ENCODE data around the gene BET1L. TPM values are rescaled to one million over a fixed set of nuclear protein-coding genes. Genes with fewer than 3 reads are reported as not detected.

BET1L gene
- total and polyA plus RNA-seq, 10 of the 15 experiments (the other 5 are each of a cell fraction or from before 2014, with no cell fraction given), result 6.7 to 55.4 (median 39.7) TPM

GRCh38 chr11:235609-235996, 28.4 kb upstream of the BET1L start:
- ChIA-PET CTCF (interaction anchor here (0.8 to 1.4 kb wide), 4 partner anchors 15 to 73 kb away, joined by 3 to 4 read pairs (median 4); partner anchors contain the start of gene BET1L), POLR2A (interaction anchor here (1.1 to 2.6 kb wide), 3 partner anchors 16 to 117 kb away, joined by 3 to 12 read pairs (median 4); partner anchors contain the start of genes BET1L and RIC8A), RAD21 (ENCODE audit: unreplicated experiment) (interaction anchor here (1.3 to 1.9 kb wide), 2 partner anchors 28 to 69 kb away, joined by 3 to 6 read pairs; partner anchors contain the start of genes BET1L and RIC8A), SMC1A (ENCODE audit: uncharacterized antibody, unreplicated experiment) (interaction anchor here (0.6 to 1.3 kb wide), 4 partner anchors 15 to 278 kb away, joined by 3 to 4 read pairs (median 3); no protein-coding TSS in a partner anchor)
- WGBS (ENCODE audit: insufficient coverage, insufficient replicate concordance, low lambda C conversion rate, missing lambda C conversion rate), result 1% methylated on average over 13 of the region's 13 CpGs
- peak; percentile 61 for FAIRE-seq
- H3K9ac ChIP-seq (ENCODE audit: control insufficient read depth, insufficient read depth, low read length), result peak overlapping the region; percentile 86
- H3K4me2 ChIP-seq (ENCODE audit: control insufficient read depth, insufficient read depth), result peak overlapping the region; percentile 98
- H4K20me1 ChIP-seq (ENCODE audit: control insufficient read depth, insufficient read depth), result no peaks in the 10 kb centered on the region
- peak overlapping the region; percentile 80 for H3K4me3 ChIP-seq
- peak overlapping the region; percentile 71 for H3K27ac ChIP-seq (ENCODE audit: control insufficient read depth, insufficient read depth)
- DNase-seq (ENCODE audit: low read depth, low spot score), result no peak
- intact Hi-C loops (cut with micrococcal nuclease; ENCODE audit: unreplicated experiment), result no loop called here
- in situ Hi-C loops (cut with MboI), result no loop called here
- peak overlapping the region; percentile 90 for H2AFZ ChIP-seq (ENCODE audit: control insufficient read depth, low read depth, low read length)
- peaks cover 38% of the 10 kb centered on the region for H3K79me2 ChIP-seq (ENCODE audit: control insufficient read depth, insufficient read depth, low read length)
- 0 out of 4 replicates have a peak, but pooled peaks cover 0 to 10% of the 10 kb centered on the region in 2 experiments for H3K36me3 ChIP-seq (ENCODE audit: control insufficient read depth in 2 of 2, insufficient read depth in 2 of 2, low read length in 1 of 2)
- no TSS peak for BruUV-seq (replicated peaks)
- no peaks in the 10 kb centered on the region for H3K9me3 ChIP-seq (replicated peaks; ENCODE audit: control insufficient read depth, insufficient read depth, low read length)
- H3K27me3 ChIP-seq (replicated peaks in 1 of 2; ENCODE audit: control insufficient read depth in 2 of 2, insufficient read depth in 2 of 2, low read length in 1 of 2), result no peaks in the 10 kb centered on the region
- ATAC-seq, result peak; percentile 32
- no peaks in the 10 kb centered on the region for H3K4me1 ChIP-seq (ENCODE audit: control insufficient read depth, insufficient read depth, low read length)
- TF ChIP-seq SKIL (IDR thresholded peaks at IDR 0.05; ENCODE audit: low read depth, poor library complexity, severe bottlenecking) (no peak), SMARCA5 (IDR thresholded peaks at IDR 0.05) (no peak), RUNX3 (IDR thresholded peaks at IDR 0.05; ENCODE audit: low read length) (peak; percentile 37; the same call in 1 of the 2 replicates), ZBTB4 (CRISPR knock-in tag; IDR thresholded peaks at IDR 0.05) (no peak), CBFB (IDR thresholded peaks at IDR 0.05; ENCODE audit: low read depth) (no peak; the same call in 1 of the 2 replicates), IKZF2 (IDR thresholded peaks at IDR 0.05) (peak; percentile 53 to 65; a peak in 2 of 4 replicates), FOXK2 (IDR thresholded peaks at IDR 0.05) (no peak), HDGF (IDR thresholded peaks at IDR 0.05) (0 out of 2 replicates have a peak, but pooled peaks have one; percentile 63), SPI1 (IDR thresholded peaks at IDR 0.05; ENCODE audit: borderline replicate concordance, insufficient read depth, low read depth, low read length) (no peak), E2F8 (IDR thresholded peaks at IDR 0.05; ENCODE audit: low read depth, partially characterized antibody) (peak; percentile 55), ESRRA (IDR thresholded peaks at IDR 0.05; ENCODE audit: low read length) (no peak), RELB (IDR thresholded peaks at IDR 0.05; ENCODE audit: low read depth) (peak; percentile 34; the same call in 1 of the 2 replicates)

Measured in GM12878 (cell line).